SU-DHL-6 (cell line): Measurements from ENCODE around the gene DIAPH3.

ENCODE experiments used
- H2AFZ ChIP-seq: fragments of 200-600 bp; sonication (generic); 2 replicates; pipeline ENCODE4 v1.6.1; 2014; ENCODE audit warnings: low read depth, mild to moderate bottlenecking, moderate library complexity, mixed read lengths, antibody characterized with exemption, low read length; ENCODE audit not compliant: severe bottlenecking
- H3F3A ChIP-seq: fragments of 200-600 bp; shearing (Covaris generic); 2 replicates; pipeline ENCODE4 v1.6.0; 2016; ENCODE audit warnings: antibody characterized with exemption, mild to moderate bottlenecking; ENCODE audit not compliant: insufficient read depth
- H3K27ac ChIP-seq: fragments of 200-600 bp; sonication (generic); 2 replicates; pipeline ENCODE4 v1.5.1; 2016; ENCODE audit warnings: low read depth, mild to moderate bottlenecking, low read length, moderate library complexity, mixed read lengths
- H3K27me3 ChIP-seq: fragments of 200-600 bp; sonication (generic), shearing (Covaris generic); 2 replicates; pipeline ENCODE4 v1.6.0; 2014; ENCODE audit warnings: mild to moderate bottlenecking, low read length
- H3K36me3 ChIP-seq: fragments of 200-600 bp; sonication (generic); 2 replicates; pipeline ENCODE4 v1.6.1; 2014; ENCODE audit warnings: mild to moderate bottlenecking, low read length, mixed read lengths
- H3K4me2 ChIP-seq: fragments of 300-600, 200-600 bp; shearing (Covaris generic), sonication (generic); 2 replicates; pipeline ENCODE4 v1.6.0; 2014; ENCODE audit warnings: low read length, low read depth, mild to moderate bottlenecking; ENCODE audit not compliant: poor library complexity, severe bottlenecking
- H3K4me3 ChIP-seq: fragments of 200-600 bp; sonication (generic); 2 replicates; pipeline ENCODE4 v1.5.1; 2014; ENCODE audit warnings: antibody characterized with exemption, low read length, mild to moderate bottlenecking, mixed read lengths; ENCODE audit not compliant: insufficient read depth, poor library complexity, severe bottlenecking
- H3K79me2 ChIP-seq: fragments of 200-600 bp; sonication (generic); 2 replicates; pipeline ENCODE4 v1.6.1; 2014; ENCODE audit warnings: mild to moderate bottlenecking, low read length, moderate library complexity; ENCODE audit not compliant: insufficient read depth
- H3K9ac ChIP-seq: fragments of 200-600 bp; sonication (generic); 2 replicates; pipeline ENCODE4 v1.7.0; 2014; ENCODE audit warnings: mild to moderate bottlenecking, low read length
- H3K9me2 ChIP-seq: fragments of 200-600 bp; sonication (generic); replicated peaks from 2 replicates; pipeline ENCODE4 v1.6.1; 2014; ENCODE audit warnings: low read length; ENCODE audit not compliant: insufficient read depth
- H3K9me3 ChIP-seq: fragments of 200-600 bp; sonication (generic); 2 replicates; pipeline ENCODE4 v1.6.1; 2014; ENCODE audit warnings: low read length, mixed read lengths; ENCODE audit not compliant: insufficient read depth
- H4K20me1 ChIP-seq: fragments of 200-600 bp; sonication (generic); 2 replicates; pipeline ENCODE4 v1.6.1; 2014; ENCODE audit warnings: low read depth, mild to moderate bottlenecking, antibody characterized with exemption, low read length, moderate library complexity, mixed read lengths
- CTCF ChIP-seq: fragments of 200-600 bp; sonication (generic); IDR thresholded peaks from one replicate; pipeline ENCODE4 v1.5.1; 2017; ENCODE audit warnings: antibody characterized with exemption, mild to moderate bottlenecking, low read length, moderate library complexity; ENCODE audit not compliant: insufficient read depth, poor library complexity, severe bottlenecking
- EZH2phosphoT487 ChIP-seq: fragments of 200-600 bp; sonication (generic), shearing (Covaris generic); conservative IDR thresholded peaks from 2 replicates; pipeline ENCODE4 v1.6.1; 2018; ENCODE audit warnings: mild to moderate bottlenecking, antibody characterized with exemption, low read length, moderate library complexity, mixed read lengths

DIAPH3 gene

GRCh38 chr13:59879281-59879680 lies 284.4 kb downstream of the DIAPH3 start:
- Histone ChIP-seq H3K4me2 (no peak overlapping the region), H3K9me3 (no peaks in the 10 kb centered on the region), H3K79me2 (no peaks in the 10 kb centered on the region), H3K27me3 (no peaks in the 10 kb centered on the region), H3K9me2 (no peaks in the 10 kb centered on the region), H3K4me3 (no peak overlapping the region), H4K20me1 (no peaks in the 10 kb centered on the region), H3K27ac (no peak overlapping the region), H3K9ac (no peak overlapping the region), H3F3A (no peaks in the 10 kb centered on the region), H3K36me3 (peaks cover 15% of the 10 kb centered on the region; the same call in 1 of the 2 replicates), H2AFZ (no peak overlapping the region)
- no peak for TF ChIP-seq EZH2phosphoT487
- no peak for TF ChIP-seq CTCF

- TF ChIP-seq EZH2phosphoT487 (no peak), CTCF (no peak)
- H3K4me2 ChIP-seq, result no peak overlapping the region
These were observed 285.8 kb downstream of the DIAPH3 start for GRCh38 chr13:59877933-59878332.

DNA sequence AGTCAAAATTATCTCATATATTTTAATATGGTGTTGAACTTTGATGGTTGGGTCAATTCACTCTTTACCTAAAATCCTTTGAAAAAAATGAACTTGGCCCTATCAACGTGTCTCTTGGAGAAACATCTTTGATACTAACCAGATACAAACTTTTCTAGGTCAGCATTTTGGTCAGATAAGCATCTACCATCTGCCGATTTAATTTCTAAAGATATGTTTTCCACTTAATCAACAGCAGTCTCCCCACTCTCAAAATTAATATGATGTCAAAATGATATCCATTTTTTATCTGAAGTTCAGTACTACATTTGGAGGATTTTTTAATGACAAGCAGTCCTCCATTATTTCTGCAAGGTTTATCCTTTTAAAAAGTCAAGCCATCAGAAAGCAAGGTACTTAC lies 288.8 kb downstream of the DIAPH3 start:
- Histone ChIP-seq H3K36me3 (peaks cover 15% of the 10 kb centered on the region; the same call in 1 of the 2 replicates), H3K27ac (no peak overlapping the region), H3K9ac (no peak overlapping the region), H2AFZ (no peak overlapping the region), H3K4me3 (no peak overlapping the region), H3K27me3 (no peaks in the 10 kb centered on the region), H3K79me2 (no peaks in the 10 kb centered on the region), H3F3A (no peaks in the 10 kb centered on the region), H3K9me3 (no peaks in the 10 kb centered on the region), H4K20me1 (no peaks in the 10 kb centered on the region), H3K4me2 (no peak overlapping the region), H3K9me2 (no peaks in the 10 kb centered on the region)
- no peak for TF ChIP-seq EZH2phosphoT487
- no peak for TF ChIP-seq CTCF

More at GRCh38 chr13:59877933-59878332, 285.8 kb downstream of the DIAPH3 start:
- no peak overlapping the region for H3K4me3 ChIP-seq
- no peaks in the 10 kb centered on the region for H3K27me3 ChIP-seq
- peaks cover 15% of the 10 kb centered on the region; the same call in 1 of the 2 replicates for H3K36me3 ChIP-seq
- no peaks in the 10 kb centered on the region for H4K20me1 ChIP-seq
- H3K79me2 ChIP-seq, result no peaks in the 10 kb centered on the region
- no peaks in the 10 kb centered on the region for H3F3A ChIP-seq
- no peaks in the 10 kb centered on the region for H3K9me2 ChIP-seq
- H2AFZ ChIP-seq, result no peak overlapping the region
- no peak overlapping the region for H3K27ac ChIP-seq
- no peaks in the 10 kb centered on the region for H3K9me3 ChIP-seq
- H3K9ac ChIP-seq, result no peak overlapping the region
